Sigmoid colon (tissue), 4 donors: ENCODE measurements around the gene SWSAP1.

Source experiments
- CTCF ChIP-seq, 4 experiments: fragments of 450-650 bp in 3 of 4; fragments of 200-600 bp in 1 of 4; IDR thresholded peaks; one replicate each; pipeline ENCODE4 v1.5.1; 2016 to 2019; ENCODE audit warnings: antibody characterized with exemption in 4 of 4, mild to moderate bottlenecking in 3 of 4, moderate library complexity in 2 of 4
- EP300 ChIP-seq, 4 donors: sonication (generic); formaldehyde crosslinking; IDR thresholded peaks; one replicate each; pipeline ENCODE4 v1.6.1; 2017; ENCODE audit warnings: antibody characterized with exemption in 4 of 4
- POLR2A ChIP-seq, 2 donors: fragments of 450-650 bp; IDR thresholded peaks; one replicate each; pipeline ENCODE4 v1.6.1; 2016; ENCODE audit warnings: antibody characterized with exemption in 2 of 2, mild to moderate bottlenecking in 2 of 2, moderate library complexity in 2 of 2
- POLR2AphosphoS5 ChIP-seq, 4 donors: sonication (generic); formaldehyde crosslinking; IDR thresholded peaks; one replicate each; pipeline ENCODE4 v1.6.1; 2017; ENCODE audit warnings: antibody characterized with exemption in 4 of 4

GRCh38 chr19:11355160-11356073 is 19.0 kb upstream of the SWSAP1 start, which contains the start of gene PLPPR2:
- TF ChIP-seq CTCF (IDR thresholded peaks at IDR 0.05) (no peak), POLR2AphosphoS5 (IDR thresholded peaks at IDR 0.05) (peak; percentile 79 to 88 (median 85)), POLR2A (IDR thresholded peaks at IDR 0.05) (peak; percentile 22 to 54), EP300 (IDR thresholded peaks at IDR 0.05) (no peak)
